ENCODE measurements around the gene HCN4. TPM values are rescaled to one million over a fixed set of nuclear protein-coding genes. Genes with fewer than 3 reads are reported as not detected.

Gene HCN4
- total RNA-seq, 1 donor from 2014 or later, result 17.0 TPM

- no peak overlapping the region for H3K4me3 Mint-ChIP-seq (ENCODE audit: unreplicated experiment)
Measured at GRCh38 chr15:73326157-73326556, 42.6 kb downstream of the HCN4 start.

GRCh38 chr15:73325191-73325861 is 43.4 kb downstream of the HCN4 start:
- Mint-ChIP-seq H3K36me3 (ENCODE audit: unreplicated experiment) (peaks cover 15% of the 10 kb centered on the region), H3K9me3 (ENCODE audit: unreplicated experiment) (peaks cover 8% of the 10 kb centered on the region), H3K4me1 (ENCODE audit: low read depth, unreplicated experiment) (peaks cover 43% of the 10 kb centered on the region), H3K27ac (ENCODE audit: unreplicated experiment) (peak overlapping the region; percentile 73), H3K27me3 (ENCODE audit: unreplicated experiment) (peaks cover 21% of the 10 kb centered on the region), H3K4me3 (ENCODE audit: unreplicated experiment) (peak overlapping the region; percentile 35)
- TF ChIP-seq CTCF (IDR thresholded peaks at IDR 0.05; ENCODE audit: partially characterized antibody, unreplicated experiment), result no peak
- DNase-seq, result no peak

More at GRCh38 chr15:73326157-73326556, 42.6 kb downstream of the HCN4 start:
- no peak for TF ChIP-seq CTCF (IDR thresholded peaks at IDR 0.05; ENCODE audit: partially characterized antibody, unreplicated experiment)
- H3K27ac Mint-ChIP-seq (ENCODE audit: unreplicated experiment), result no peak overlapping the region
- H3K9me3 Mint-ChIP-seq (ENCODE audit: unreplicated experiment), result peaks cover 8% of the 10 kb centered on the region
- no peak for DNase-seq
- peaks cover 16% of the 10 kb centered on the region for H3K27me3 Mint-ChIP-seq (ENCODE audit: unreplicated experiment)
- peaks cover 15% of the 10 kb centered on the region for H3K36me3 Mint-ChIP-seq (ENCODE audit: unreplicated experiment)
- H3K4me1 Mint-ChIP-seq (ENCODE audit: low read depth, unreplicated experiment), result peaks cover 45% of the 10 kb centered on the region

GRCh38 chr15:73324496-73325170 is 44.1 kb downstream of the HCN4 start:
- H3K4me1 Mint-ChIP-seq (ENCODE audit: low read depth, unreplicated experiment), result peaks cover 36% of the 10 kb centered on the region
- no peak overlapping the region for H3K4me3 Mint-ChIP-seq (ENCODE audit: unreplicated experiment)
- peaks cover 15% of the 10 kb centered on the region for H3K36me3 Mint-ChIP-seq (ENCODE audit: unreplicated experiment)
- no peak for TF ChIP-seq CTCF (IDR thresholded peaks at IDR 0.05; ENCODE audit: partially characterized antibody, unreplicated experiment)
- H3K9me3 Mint-ChIP-seq (ENCODE audit: unreplicated experiment), result peaks cover 8% of the 10 kb centered on the region
- DNase-seq, result no peak
- H3K27me3 Mint-ChIP-seq (ENCODE audit: unreplicated experiment), result peaks cover 21% of the 10 kb centered on the region
- no peak overlapping the region for H3K27ac Mint-ChIP-seq (ENCODE audit: unreplicated experiment)

GRCh38 chr15:73323956-73324355 is 44.8 kb downstream of the HCN4 start:
- H3K9me3 Mint-ChIP-seq (ENCODE audit: unreplicated experiment), result peaks cover 8% of the 10 kb centered on the region
- TF ChIP-seq CTCF (IDR thresholded peaks at IDR 0.05; ENCODE audit: partially characterized antibody, unreplicated experiment), result no peak
- H3K4me1 Mint-ChIP-seq (ENCODE audit: low read depth, unreplicated experiment), result peaks cover 36% of the 10 kb centered on the region
- no peak overlapping the region for H3K4me3 Mint-ChIP-seq (ENCODE audit: unreplicated experiment)
- peaks cover 15% of the 10 kb centered on the region for H3K36me3 Mint-ChIP-seq (ENCODE audit: unreplicated experiment)
- peaks cover 23% of the 10 kb centered on the region for H3K27me3 Mint-ChIP-seq (ENCODE audit: unreplicated experiment)
- H3K27ac Mint-ChIP-seq (ENCODE audit: unreplicated experiment), result no peak overlapping the region
- DNase-seq, result no peak

GRCh38 chr15:73323374-73323955 is 45.3 kb downstream of the HCN4 start:
- peaks cover 8% of the 10 kb centered on the region for H3K9me3 Mint-ChIP-seq (ENCODE audit: unreplicated experiment)
- no peak overlapping the region for H3K27ac Mint-ChIP-seq (ENCODE audit: unreplicated experiment)
- peaks cover 10% of the 10 kb centered on the region for H3K36me3 Mint-ChIP-seq (ENCODE audit: unreplicated experiment)
- peaks cover 23% of the 10 kb centered on the region for H3K27me3 Mint-ChIP-seq (ENCODE audit: unreplicated experiment)
- TF ChIP-seq CTCF (IDR thresholded peaks at IDR 0.05; ENCODE audit: partially characterized antibody, unreplicated experiment), result no peak
- H3K4me1 Mint-ChIP-seq (ENCODE audit: low read depth, unreplicated experiment), result peaks cover 32% of the 10 kb centered on the region
- no peak overlapping the region for H3K4me3 Mint-ChIP-seq (ENCODE audit: unreplicated experiment)
- DNase-seq, result no peak
